Coronary artery (tissue), 2 donors: ENCODE data around the gene SPATA6L.

Source experiments
- DNase-seq: peaks from one replicate; pipeline ENCODE4 v3.0.0-alpha.2; 2017; ENCODE audit warnings: low spot score
- H3K27ac ChIP-seq, 2 donors: fragments of 200-600 bp; sonication (generic); one replicate each; pipeline ENCODE4 v1.5.1; 2016 to 2019
- H3K4me3 ChIP-seq: fragments of 200-600 bp; sonication (generic); 2 replicates; pipeline ENCODE4 v1.5.1; 2016; ENCODE audit warnings: mild to moderate bottlenecking, moderate library complexity
- CTCF ChIP-seq: fragments of 200-600 bp; sonication (generic); IDR thresholded peaks from one replicate; pipeline ENCODE4 v1.5.1; 2019; ENCODE audit warnings: antibody characterized with exemption

The SPATA6L gene

GRCh38 chr9:4678679-4679267 is 12.5 kb upstream of the SPATA6L start:
- TF ChIP-seq CTCF = no peak
- no peak for DNase-seq
- Histone ChIP-seq H3K27ac (peak overlapping the region; percentile 94 to 97), H3K4me3 (peak overlapping the region; percentile 79)

- Histone ChIP-seq H3K27ac (no peak overlapping the region), H3K4me3 (no peak overlapping the region)
- DNase-seq = no peak
- TF ChIP-seq CTCF = no peak
Measured at GRCh38 chr9:4677392-4677791, 11.1 kb upstream of the SPATA6L start.

GRCh38 chr9:4674783-4675182 is 8.5 kb upstream of the SPATA6L start:
- no peak for DNase-seq
- Histone ChIP-seq H3K27ac (no peak overlapping the region), H3K4me3 (no peak overlapping the region)
- TF ChIP-seq CTCF = no peak

- DNase-seq = no peak
- TF ChIP-seq CTCF = no peak
- Histone ChIP-seq H3K4me3 (no peak overlapping the region), H3K27ac (no peak overlapping the region)
Measured at GRCh38 chr9:4671737-4672136, 5.5 kb upstream of the SPATA6L start.

- DNase-seq = no peak
- H3K4me3 ChIP-seq = no peak overlapping the region
- H3K27ac ChIP-seq = no peak overlapping the region
- TF ChIP-seq CTCF = no peak
Measured at GRCh38 chr9:4670591-4670990, 4.3 kb upstream of the SPATA6L start.

- no peak for DNase-seq
Measured at GRCh38 chr9:4669890-4670289, 3.6 kb upstream of the SPATA6L start.

More at GRCh38 chr9:4669890-4670289, 3.6 kb upstream of the SPATA6L start:
- Histone ChIP-seq H3K27ac (no peak overlapping the region), H3K4me3 (no peak overlapping the region)
- no peak for TF ChIP-seq CTCF
